GM23338 (cell line): ENCODE measurements around the gene ZNF714. TPM values are rescaled to one million over a fixed set of nuclear protein-coding genes. Genes with fewer than 3 reads are reported as not detected.

Experiments used
- ATAC-seq: fragments of 200-7000 bp; cut with Tn5 transposase; 3 replicates; pipeline ENCODE4 v1.9.1; 2020
- DNase-seq: peaks from one replicate; pipeline ENCODE4 v3.0.0-alpha.2; 2015; ENCODE audit warnings: low spot score
- H2AFZ ChIP-seq: fragments of 200-600 bp; sonication (generic); 2 replicates; pipeline ENCODE4 v1.8.0; 2016; ENCODE audit warnings: antibody characterized with exemption, mild to moderate bottlenecking, moderate library complexity
- H3F3A ChIP-seq: fragments of 200-600 bp; sonication (generic); replicated peaks from 2 replicates; pipeline ENCODE4 v1.8.0; 2017; ENCODE audit warnings: antibody characterized with exemption, mixed run types, low read depth
- H3K27ac ChIP-seq: fragments of 200-600 bp; sonication (generic); 2 replicates; pipeline ENCODE4 v1.6.1; 2016; ENCODE audit warnings: low read depth
- H3K27me3 ChIP-seq: fragments of 200-600 bp; sonication (generic); 2 replicates; pipeline ENCODE4 v1.8.0; 2016; ENCODE audit warnings: mild to moderate bottlenecking, mixed run types, moderate library complexity; ENCODE audit not compliant: insufficient read depth
- H3K36me3 ChIP-seq: fragments of 200-600 bp; sonication (generic); 2 replicates; pipeline ENCODE4 v1.8.0; 2016; ENCODE audit warnings: mild to moderate bottlenecking; ENCODE audit not compliant: insufficient read depth
- H3K4me1 ChIP-seq: fragments of 200-600 bp; sonication (generic); 2 replicates; pipeline ENCODE4 v1.8.0; 2016; ENCODE audit warnings: mild to moderate bottlenecking, moderate library complexity; ENCODE audit not compliant: insufficient read depth
- H3K4me2 ChIP-seq: fragments of 200-600 bp; sonication (generic); 2 replicates; pipeline ENCODE4 v1.7.1; 2017; ENCODE audit warnings: mixed run types
- H3K4me3 ChIP-seq: fragments of 200-600 bp; sonication (generic); 2 replicates; pipeline ENCODE4 v1.6.1; 2016; ENCODE audit warnings: mixed run types
- H3K79me2 ChIP-seq: fragments of 200-600 bp; sonication (generic); replicated peaks from 2 replicates; pipeline ENCODE4 v1.8.0; 2017; ENCODE audit warnings: mild to moderate bottlenecking; ENCODE audit not compliant: insufficient read depth
- H3K9me2 ChIP-seq: fragments of 200-600 bp; sonication (generic); 2 replicates; pipeline ENCODE4 v1.8.0; 2017; ENCODE audit not compliant: insufficient read depth
- H4K20me1 ChIP-seq: fragments of 200-600 bp; sonication (generic); replicated peaks from 2 replicates; pipeline ENCODE4 v1.8.0; 2017; ENCODE audit warnings: mild to moderate bottlenecking; ENCODE audit not compliant: insufficient read depth
- H3K27ac Mint-ChIP-seq: 2 replicates; pipeline ENCODE4 v1.8.0; 2020; ENCODE audit warnings: inconsistent platforms, mild to moderate bottlenecking, moderate library complexity, mixed read lengths
- H3K27me3 Mint-ChIP-seq: 3 replicates; pipeline ENCODE4 v1.8.0; 2022; ENCODE audit warnings: low read depth, mild to moderate bottlenecking, moderate library complexity, mixed read lengths, inconsistent platforms; ENCODE audit not compliant: insufficient read depth, poor library complexity
- H3K36me3 Mint-ChIP-seq: 3 replicates; pipeline ENCODE4 v1.8.0; 2021; ENCODE audit warnings: low read depth, mild to moderate bottlenecking, inconsistent platforms, moderate library complexity, mixed read lengths
- H3K4me1 Mint-ChIP-seq: 3 replicates; pipeline ENCODE4 v1.8.0; 2020; ENCODE audit warnings: mild to moderate bottlenecking, inconsistent platforms, mixed read lengths
- H3K4me3 Mint-ChIP-seq: 3 replicates; pipeline ENCODE4 v1.8.0; 2021; ENCODE audit warnings: moderate library complexity, mild to moderate bottlenecking, inconsistent platforms, mixed read lengths
- H3K9me3 Mint-ChIP-seq: 3 replicates; pipeline ENCODE4 v1.8.0; 2020; ENCODE audit warnings: moderate library complexity, mild to moderate bottlenecking, inconsistent platforms, mixed read lengths
- CTCF ChIP-seq, 2 experiments: fragments of 200-600 bp in 1 of 2; sonication (generic) in 1 of 2; conservative IDR thresholded peaks; 2 replicates each; pipeline versions ENCODE4 v1.5.1 to v1.6.1; 2016 to 2017; ENCODE audit warnings: antibody characterized with exemption in 2 of 2, low read depth in 2 of 2, mild to moderate bottlenecking in 2 of 2, moderate library complexity in 1 of 2
- ETS1 ChIP-seq: IDR thresholded peaks from 2 replicates; pipeline ENCODE4 v1.6.1; 2016; ENCODE audit warnings: antibody characterized with exemption
- EZH2phosphoT487 ChIP-seq: fragments of 200-600 bp; sonication (generic); IDR thresholded peaks from one replicate; pipeline ENCODE4 v1.8.1; 2018; ENCODE audit warnings: antibody characterized with exemption; ENCODE audit not compliant: unreplicated experiment
- JUNB ChIP-seq: IDR thresholded peaks from one replicate; pipeline ENCODE4 v1.6.1; 2016; ENCODE audit warnings: antibody characterized with exemption; ENCODE audit not compliant: unreplicated experiment
- NANOG ChIP-seq: IDR thresholded peaks from 2 replicates; pipeline ENCODE4 v1.6.1; 2016; ENCODE audit warnings: antibody characterized with exemption, borderline replicate concordance
- POLR2AphosphoS5 ChIP-seq: IDR thresholded peaks from 2 replicates; pipeline ENCODE4 v1.6.1; 2016; ENCODE audit warnings: antibody characterized with exemption, low read depth
- STAT1 ChIP-seq: IDR thresholded peaks from one replicate; pipeline ENCODE4 v1.6.1; 2016; ENCODE audit warnings: antibody characterized with exemption; ENCODE audit not compliant: unreplicated experiment
- ZNF114 ChIP-seq: fragments of 250-450 bp; sonication (Bioruptor Pico); IDR thresholded peaks from 2 replicates; pipeline ENCODE4 v1.5.0; 2020; ENCODE audit warnings: mild to moderate bottlenecking, moderate library complexity
- ZNF331 ChIP-seq: fragments of 250-450 bp; sonication (Bioruptor Pico); IDR thresholded peaks from 2 replicates; pipeline ENCODE4 v1.5.0; 2020; ENCODE audit warnings: low read depth, mild to moderate bottlenecking, moderate library complexity
- ZNF462 ChIP-seq: fragments of 250-450 bp; sonication (Bioruptor Pico); IDR thresholded peaks from 2 replicates; pipeline ENCODE4 v1.5.0; 2020; ENCODE audit warnings: mild to moderate bottlenecking, moderate library complexity
- polyA plus RNA-seq: library from polyadenylated mRNA; unstranded; fragments of >200 nt; fragmentation: Nextera tagmentation; extraction: Ambion mirVana; gene quantifications from 2 replicates; pipeline ENCODE4 v1.2.1, GENCODE V29; 2016
- total RNA-seq: library from RNA; depleted of rRNA; stranded (reverse); fragments of >200 nt; shearing (Covaris generic); gene quantifications from 2 replicates; pipeline ENCODE4 v1.2.3, GENCODE V29; 2014
- TF ChIP-seq, protein P1 (sequence below): IDR thresholded peaks from one replicate; pipeline ENCODE4 v1.6.1; 2018; ENCODE audit warnings: antibody characterized with exemption; ENCODE audit not compliant: unreplicated experiment

Gene ZNF714
- total and polyA plus RNA-seq, 2 experiments from 2014 or later, result 43.5 to 83.2 TPM

- TF ChIP-seq ZNF462 (CRISPR knock-in tag), result no peak
- no peak for TF ChIP-seq ETS1
- TF ChIP-seq STAT1, result no peak
- no peak for TF ChIP-seq POLR2AphosphoS5
- TF ChIP-seq ZNF114 (CRISPR knock-in tag), result no peak
- no peak for TF ChIP-seq EZH2phosphoT487
- no peak for TF ChIP-seq JUNB
Observed at GRCh38 chr19:21047716-21048115, 34.3 kb upstream of the ZNF714 start (continued).

GRCh38 chr19:21052902-21053301 lies 29.1 kb upstream of the ZNF714 start:
- no peak overlapping the region for H2AFZ ChIP-seq
- Mint-ChIP-seq H3K4me1 (no peaks in the 10 kb centered on the region), H3K9me3 (peaks cover 19% of the 10 kb centered on the region; the same call in 2 of the 3 replicates), H3K4me3 (no peak overlapping the region), H3K36me3 (peaks cover 59% of the 10 kb centered on the region), H3K27me3 (peaks cover 1% of the 10 kb centered on the region), H3K27ac (no peak overlapping the region)
- no peak overlapping the region for H3K4me3 ChIP-seq
- peaks cover 19% of the 10 kb centered on the region; the same call in 1 of the 2 replicates for H3K79me2 ChIP-seq
- peaks cover 12% of the 10 kb centered on the region; the same call in 1 of the 2 replicates for H3K36me3 ChIP-seq
- 0 out of 2 replicates have a peak, but pooled peaks cover 7% of the 10 kb centered on the region for H4K20me1 ChIP-seq
- H3K4me1 ChIP-seq, result no peaks in the 10 kb centered on the region
- no peak overlapping the region for H3K4me2 ChIP-seq
- no peaks in the 10 kb centered on the region for H3K9me2 ChIP-seq
- DNase-seq (no peak), ATAC-seq (no peak)
- H3K27ac ChIP-seq, result no peak overlapping the region
- no peaks in the 10 kb centered on the region for H3K27me3 ChIP-seq
- H3F3A ChIP-seq, result no peaks in the 10 kb centered on the region
- TF ChIP-seq ZNF331 (CRISPR knock-in tag), result no peak
- TF ChIP-seq CTCF (conservative IDR thresholded peaks at IDR 0.05; ENCODE audit: low read depth in 2 of 2), result no peak
- TF ChIP-seq, protein P1, sequence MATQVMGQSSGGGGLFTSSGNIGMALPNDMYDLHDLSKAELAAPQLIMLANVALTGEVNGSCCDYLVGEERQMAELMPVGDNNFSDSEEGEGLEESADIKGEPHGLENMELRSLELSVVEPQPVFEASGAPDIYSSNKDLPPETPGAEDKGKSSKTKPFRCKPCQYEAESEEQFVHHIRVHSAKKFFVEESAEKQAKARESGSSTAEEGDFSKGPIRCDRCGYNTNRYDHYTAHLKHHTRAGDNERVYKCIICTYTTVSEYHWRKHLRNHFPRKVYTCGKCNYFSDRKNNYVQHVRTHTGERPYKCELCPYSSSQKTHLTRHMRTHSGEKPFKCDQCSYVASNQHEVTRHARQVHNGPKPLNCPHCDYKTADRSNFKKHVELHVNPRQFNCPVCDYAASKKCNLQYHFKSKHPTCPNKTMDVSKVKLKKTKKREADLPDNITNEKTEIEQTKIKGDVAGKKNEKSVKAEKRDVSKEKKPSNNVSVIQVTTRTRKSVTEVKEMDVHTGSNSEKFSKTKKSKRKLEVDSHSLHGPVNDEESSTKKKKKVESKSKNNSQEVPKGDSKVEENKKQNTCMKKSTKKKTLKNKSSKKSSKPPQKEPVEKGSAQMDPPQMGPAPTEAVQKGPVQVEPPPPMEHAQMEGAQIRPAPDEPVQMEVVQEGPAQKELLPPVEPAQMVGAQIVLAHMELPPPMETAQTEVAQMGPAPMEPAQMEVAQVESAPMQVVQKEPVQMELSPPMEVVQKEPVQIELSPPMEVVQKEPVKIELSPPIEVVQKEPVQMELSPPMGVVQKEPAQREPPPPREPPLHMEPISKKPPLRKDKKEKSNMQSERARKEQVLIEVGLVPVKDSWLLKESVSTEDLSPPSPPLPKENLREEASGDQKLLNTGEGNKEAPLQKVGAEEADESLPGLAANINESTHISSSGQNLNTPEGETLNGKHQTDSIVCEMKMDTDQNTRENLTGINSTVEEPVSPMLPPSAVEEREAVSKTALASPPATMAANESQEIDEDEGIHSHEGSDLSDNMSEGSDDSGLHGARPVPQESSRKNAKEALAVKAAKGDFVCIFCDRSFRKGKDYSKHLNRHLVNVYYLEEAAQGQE, result no peak
- TF ChIP-seq NANOG, result no peak
- no peak for TF ChIP-seq STAT1
- no peak for TF ChIP-seq JUNB
- TF ChIP-seq POLR2AphosphoS5, result no peak
